Stimulated activated naive CD8-positive, alpha-beta T cell treated with anti-CD3 and anti-CD28 coated beads, Interleukin-15, amount 100 ng/mL, for 72 hours (primary cell): ENCODE data around the gene PCSK9.

Source experiments
- ATAC-seq: fragments of 150-1000 bp; cut with Tn5 transposase; 2 replicates; pipeline ENCODE4 v1.10.0; 2021; ENCODE audit warnings: mild to moderate bottlenecking, moderate library complexity
- DNase-seq, 2 donors: peaks; one replicate each; pipeline ENCODE4 v3.0.0; 2021 to 2022
- H3K27ac Mint-ChIP-seq, 2 donors: one replicate each; pipeline ENCODE4 v1.8.0; 2022; ENCODE audit warnings: mild to moderate bottlenecking in 2 of 2, mixed read lengths in 2 of 2, moderate library complexity in 2 of 2
- H3K27me3 Mint-ChIP-seq: one replicate; pipeline ENCODE4 v1.8.0; 2022; ENCODE audit warnings: mixed read lengths
- H3K4me1 Mint-ChIP-seq: one replicate; pipeline ENCODE4 v1.8.0; 2022; ENCODE audit warnings: mild to moderate bottlenecking, mixed read lengths
- H3K4me3 Mint-ChIP-seq, 2 donors: one replicate each; pipeline ENCODE4 v1.8.0; 2022; ENCODE audit warnings: mild to moderate bottlenecking in 2 of 2, mixed read lengths in 2 of 2, moderate library complexity in 1 of 2
- H3K9me3 Mint-ChIP-seq, 2 donors: one replicate each; pipeline ENCODE4 v1.8.0; 2022; ENCODE audit warnings: mixed read lengths in 2 of 2

Gene PCSK9

DNA sequence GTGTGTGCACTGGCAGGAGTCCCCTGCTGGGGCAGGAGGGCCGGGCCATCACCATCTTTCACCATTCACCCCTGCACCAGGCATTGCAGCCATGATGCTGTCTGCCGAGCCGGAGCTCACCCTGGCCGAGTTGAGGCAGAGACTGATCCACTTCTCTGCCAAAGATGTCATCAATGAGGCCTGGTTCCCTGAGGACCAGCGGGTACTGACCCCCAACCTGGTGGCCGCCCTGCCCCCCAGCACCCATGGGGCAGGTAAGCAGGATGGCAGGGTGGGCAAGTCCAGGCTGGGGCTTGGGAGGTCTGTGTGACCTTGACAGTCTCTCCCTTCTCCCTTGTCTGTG is 18.6 kb downstream of the PCSK9 start:
- H3K4me1 Mint-ChIP-seq: peaks cover 16% of the 10 kb centered on the region
- H3K4me3 Mint-ChIP-seq: no peak overlapping the region
- no peak for ATAC-seq

DNA sequence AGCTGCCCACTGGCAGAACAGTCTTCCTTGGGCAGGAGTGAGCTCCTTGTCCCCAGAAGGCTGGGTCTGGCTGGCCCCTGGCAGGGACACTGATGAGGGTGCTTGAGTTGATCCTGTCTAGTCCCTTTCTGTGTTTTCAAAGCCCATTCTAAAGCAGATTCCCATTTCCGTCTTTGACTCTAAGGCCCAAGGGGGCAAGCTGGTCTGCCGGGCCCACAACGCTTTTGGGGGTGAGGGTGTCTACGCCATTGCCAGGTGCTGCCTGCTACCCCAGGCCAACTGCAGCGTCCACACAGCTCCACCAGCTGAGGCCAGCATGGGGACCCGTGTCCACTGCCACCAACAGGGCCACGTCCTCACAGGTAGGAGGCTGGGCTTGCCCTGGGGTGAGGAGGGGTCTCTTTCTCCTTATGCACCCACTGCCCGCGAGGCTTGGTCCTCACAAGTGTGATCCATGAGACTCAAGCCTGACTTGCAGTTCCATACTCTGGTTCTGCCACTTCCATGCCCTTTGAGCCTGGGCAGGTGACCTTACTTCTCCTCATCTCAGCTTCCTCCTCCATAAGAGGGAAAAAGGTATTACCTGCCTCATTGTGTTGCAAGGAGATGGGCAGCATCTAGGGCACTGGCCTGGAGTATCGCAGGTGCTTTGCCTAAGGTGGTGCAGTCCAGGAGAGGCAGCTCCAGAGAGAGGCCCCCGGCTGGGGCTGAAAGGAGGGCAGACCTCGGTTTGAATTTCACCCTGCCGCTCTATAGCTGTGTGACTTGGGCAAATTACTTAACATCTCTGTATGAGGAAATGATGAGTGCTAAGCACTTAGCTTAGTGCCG is 20.2 kb downstream of the PCSK9 start:
- H3K9me3 Mint-ChIP-seq: no peaks in the 10 kb centered on the region
- ATAC-seq (no peak), DNase-seq (peak in 1 of 2 donors; percentile 9)
- no peaks in the 10 kb centered on the region for H3K27me3 Mint-ChIP-seq
- no peak overlapping the region for H3K27ac Mint-ChIP-seq
- H3K4me3 Mint-ChIP-seq: no peak overlapping the region
- H3K4me1 Mint-ChIP-seq: peaks cover 16% of the 10 kb centered on the region

More for the DNA sequence above, 18.6 kb downstream of the PCSK9 start:
- DNase-seq: peak in 1 of 2 donors; percentile 8
- H3K27me3 Mint-ChIP-seq: no peaks in the 10 kb centered on the region
- no peaks in the 10 kb centered on the region for H3K9me3 Mint-ChIP-seq
- peak overlapping the region in 1 of 2 donors; percentile 40 for H3K27ac Mint-ChIP-seq

GRCh38 chr1:55060133-55060999 is 21.0 kb downstream of the PCSK9 start:
- peaks cover 16% of the 10 kb centered on the region for H3K4me1 Mint-ChIP-seq
- H3K4me3 Mint-ChIP-seq: no peak overlapping the region
- ATAC-seq: peak; percentile 77
- H3K27ac Mint-ChIP-seq: peak overlapping the region in 1 of 2 donors; percentile 49
- no peaks in the 10 kb centered on the region for H3K27me3 Mint-ChIP-seq
- peak in 1 of 2 donors; percentile 28 for DNase-seq
- no peaks in the 10 kb centered on the region for H3K9me3 Mint-ChIP-seq

DNA sequence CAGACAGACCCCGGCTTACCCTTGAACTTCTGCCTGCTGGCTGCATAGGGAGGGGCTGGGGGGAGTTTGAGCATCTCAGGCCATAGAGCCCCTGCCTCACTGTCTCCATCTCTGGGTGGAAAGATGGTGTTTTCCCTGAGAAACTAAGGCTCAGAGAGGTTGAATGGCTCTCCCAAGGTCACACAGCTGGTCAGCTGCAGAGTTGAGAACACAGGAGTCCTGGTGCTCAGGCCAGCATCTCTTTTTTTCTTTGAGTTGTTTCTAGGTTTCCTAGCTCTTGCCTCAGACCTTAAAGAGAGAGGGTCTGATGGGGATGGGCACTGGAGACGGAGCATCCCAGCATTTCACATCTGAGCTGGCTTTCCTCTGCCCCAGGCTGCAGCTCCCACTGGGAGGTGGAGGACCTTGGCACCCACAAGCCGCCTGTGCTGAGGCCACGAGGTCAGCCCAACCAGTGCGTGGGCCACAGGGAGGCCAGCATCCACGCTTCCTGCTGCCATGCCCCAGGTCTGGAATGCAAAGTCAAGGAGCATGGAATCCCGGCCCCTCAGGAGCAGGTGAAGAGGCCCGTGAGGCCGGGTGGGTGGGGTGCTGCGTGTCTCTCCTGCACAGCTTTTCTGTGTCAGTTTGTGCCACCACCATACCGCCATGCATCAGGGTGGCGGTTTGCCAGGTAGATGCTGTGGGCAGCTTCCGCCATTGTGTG is 21.8 kb downstream of the PCSK9 start:
- H3K4me1 Mint-ChIP-seq: peaks cover 16% of the 10 kb centered on the region
- no peak for ATAC-seq
- DNase-seq: no peak
- H3K9me3 Mint-ChIP-seq: no peaks in the 10 kb centered on the region
- no peaks in the 10 kb centered on the region for H3K27me3 Mint-ChIP-seq
- peak overlapping the region; percentile 42 to 52 for H3K27ac Mint-ChIP-seq
- no peak overlapping the region for H3K4me3 Mint-ChIP-seq

DNA sequence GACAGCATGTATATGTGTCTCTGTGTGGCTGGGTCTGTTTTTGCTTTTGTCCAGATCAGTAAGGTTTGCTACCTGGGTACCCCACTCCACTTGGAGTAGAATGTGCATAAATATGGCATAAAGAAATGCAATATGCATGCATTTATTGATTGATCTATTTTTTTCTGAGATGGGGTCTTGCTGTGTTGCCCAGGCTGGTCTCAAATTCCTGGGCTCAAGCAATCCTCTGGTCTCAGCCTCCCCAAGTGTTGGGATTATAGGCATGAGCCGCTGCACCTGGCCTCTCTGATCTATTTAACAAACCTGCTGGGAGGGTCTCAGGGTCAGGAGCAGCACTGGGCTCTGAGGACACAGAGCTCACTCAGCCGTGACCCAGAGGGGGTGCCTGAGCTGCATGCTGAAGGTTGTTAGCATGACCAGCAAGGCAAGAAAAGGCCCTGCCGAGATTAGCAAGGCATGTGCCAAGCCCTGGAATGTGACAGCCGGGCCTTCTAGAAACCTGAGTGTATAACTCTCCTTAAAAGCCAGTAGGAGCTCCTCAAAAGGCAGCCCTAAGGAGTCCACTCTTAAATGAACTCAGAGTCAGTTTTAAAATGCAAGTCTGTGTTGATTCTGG is 22.5 kb downstream of the PCSK9 start:
- no peak for DNase-seq
- Mint-ChIP-seq H3K27ac (no peak overlapping the region), H3K27me3 (no peaks in the 10 kb centered on the region), H3K9me3 (no peaks in the 10 kb centered on the region), H3K4me1 (peaks cover 16% of the 10 kb centered on the region), H3K4me3 (no peak overlapping the region)
- no peak for ATAC-seq

DNA sequence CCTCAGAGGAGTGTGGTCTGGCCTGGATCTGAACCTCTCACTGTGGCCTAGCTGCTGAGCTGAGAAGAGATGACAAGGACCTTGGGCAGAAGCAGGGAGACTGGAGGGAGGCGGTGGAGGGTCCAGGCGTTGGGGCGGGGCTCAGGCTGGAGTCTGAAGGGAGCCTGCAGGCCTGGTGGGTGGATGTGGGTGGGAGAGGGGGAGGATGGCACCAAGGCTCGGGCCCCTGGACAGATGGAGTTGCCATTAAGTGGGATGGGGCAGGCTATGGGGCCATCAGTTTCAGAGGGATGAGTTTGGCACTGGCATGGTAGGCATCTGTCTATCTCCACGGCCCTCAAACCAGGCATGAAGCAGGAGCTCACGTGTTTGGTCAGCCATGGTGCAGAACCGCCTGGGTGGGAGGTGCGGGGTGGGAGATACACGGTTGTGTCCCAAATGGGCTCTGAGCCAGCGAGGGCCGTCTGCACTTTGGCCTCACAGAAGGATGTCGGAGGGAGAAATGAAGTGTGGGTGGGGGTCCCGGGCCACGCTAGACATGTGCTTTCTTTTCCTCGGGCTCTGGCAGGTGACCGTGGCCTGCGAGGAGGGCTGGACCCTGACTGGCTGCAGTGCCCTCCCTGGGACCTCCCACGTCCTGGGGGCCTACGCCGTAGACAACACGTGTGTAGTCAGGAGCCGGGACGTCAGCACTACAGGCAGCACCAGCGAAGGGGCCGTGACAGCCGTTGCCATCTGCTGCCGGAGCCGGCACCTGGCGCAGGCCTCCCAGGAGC is 23.6 kb downstream of the PCSK9 start:
- Mint-ChIP-seq H3K9me3 (no peaks in the 10 kb centered on the region), H3K4me1 (peaks cover 16% of the 10 kb centered on the region), H3K27me3 (no peaks in the 10 kb centered on the region), H3K27ac (peak overlapping the region in 1 of 2 donors; percentile 55), H3K4me3 (no peak overlapping the region)
- no peak for DNase-seq
- no peak for ATAC-seq

GRCh38 chr1:55063577-55063942 is 24.2 kb downstream of the PCSK9 start:
- Mint-ChIP-seq H3K4me1 (peaks cover 16% of the 10 kb centered on the region), H3K27me3 (no peaks in the 10 kb centered on the region), H3K9me3 (no peaks in the 10 kb centered on the region), H3K27ac (no peak overlapping the region), H3K4me3 (no peak overlapping the region)
- ATAC-seq (no peak), DNase-seq (no peak)

GRCh38 chr1:55064071-55064581 is 24.8 kb downstream of the PCSK9 start:
- peaks cover 16% of the 10 kb centered on the region for H3K4me1 Mint-ChIP-seq
- no peak overlapping the region for H3K27ac Mint-ChIP-seq
- DNase-seq (no peak), ATAC-seq (no peak)
- H3K9me3 Mint-ChIP-seq: no peaks in the 10 kb centered on the region
- no peaks in the 10 kb centered on the region for H3K27me3 Mint-ChIP-seq
- H3K4me3 Mint-ChIP-seq: no peak overlapping the region

GRCh38 chr1:55064861-55065263 is 25.5 kb downstream of the PCSK9 start:
- DNase-seq (no peak), ATAC-seq (no peak)
- no peak overlapping the region for H3K4me3 Mint-ChIP-seq
- peaks cover 16% of the 10 kb centered on the region for H3K4me1 Mint-ChIP-seq
- no peaks in the 10 kb centered on the region for H3K27me3 Mint-ChIP-seq
- H3K27ac Mint-ChIP-seq: peak overlapping the region in 1 of 2 donors; percentile 71
- no peaks in the 10 kb centered on the region for H3K9me3 Mint-ChIP-seq

DNA sequence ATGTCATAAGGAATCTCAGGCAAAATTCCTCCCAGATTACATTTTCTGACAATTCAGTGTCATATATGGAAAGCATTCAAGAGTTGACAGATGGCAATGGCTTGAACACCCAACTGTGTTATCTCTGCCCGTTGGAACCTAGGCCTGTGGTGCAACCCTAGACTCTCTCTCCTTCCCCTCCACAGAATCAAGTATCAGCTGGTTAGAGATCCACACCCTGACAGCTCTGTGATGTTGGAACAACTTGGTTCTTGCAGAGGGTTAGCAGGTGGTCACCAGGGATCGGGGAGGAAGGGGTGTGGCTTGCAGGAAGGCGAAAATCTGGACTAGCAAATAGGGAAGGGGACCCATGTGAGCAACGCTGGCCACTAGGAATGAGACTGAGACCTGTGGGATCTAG is 26.3 kb downstream of the PCSK9 start:
- no peaks in the 10 kb centered on the region for H3K9me3 Mint-ChIP-seq
- peaks cover 8% of the 10 kb centered on the region for H3K4me1 Mint-ChIP-seq
- no peaks in the 10 kb centered on the region for H3K27me3 Mint-ChIP-seq
- DNase-seq (no peak), ATAC-seq (no peak)
- H3K4me3 Mint-ChIP-seq: no peak overlapping the region
- H3K27ac Mint-ChIP-seq: no peak overlapping the region

- Mint-ChIP-seq H3K4me1 (peaks cover 8% of the 10 kb centered on the region), H3K27ac (peak overlapping the region in 1 of 2 donors; percentile 88), H3K27me3 (no peaks in the 10 kb centered on the region), H3K9me3 (no peaks in the 10 kb centered on the region), H3K4me3 (no peak overlapping the region)
- ATAC-seq: no peak
- no peak for DNase-seq
Observed at GRCh38 chr1:55067022-55067778, 27.9 kb downstream of the PCSK9 start.

DNA sequence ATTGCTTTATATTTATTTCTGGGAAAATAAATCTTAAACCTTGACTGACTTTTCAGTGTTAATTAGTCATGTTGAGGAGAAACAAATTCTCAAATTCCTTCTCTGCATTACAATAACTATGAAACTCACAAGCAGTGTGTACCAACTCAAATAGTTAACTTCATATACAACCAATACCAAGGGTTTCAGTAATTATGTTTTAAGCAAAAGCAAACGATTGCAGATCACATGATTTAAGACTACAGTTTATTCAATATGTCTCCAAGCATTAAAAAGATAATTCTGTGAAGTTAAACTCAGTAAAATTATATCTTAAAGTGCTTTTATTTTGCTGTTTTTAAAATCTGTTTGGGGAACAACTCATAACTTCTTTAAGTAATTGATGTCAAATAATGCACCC is 28.6 kb downstream of the PCSK9 start:
- H3K4me1 Mint-ChIP-seq: peaks cover 12% of the 10 kb centered on the region
- H3K27me3 Mint-ChIP-seq: no peaks in the 10 kb centered on the region
- DNase-seq (no peak), ATAC-seq (no peak)
- H3K9me3 Mint-ChIP-seq: no peaks in the 10 kb centered on the region
- H3K4me3 Mint-ChIP-seq: no peak overlapping the region
- no peak overlapping the region for H3K27ac Mint-ChIP-seq

DNA sequence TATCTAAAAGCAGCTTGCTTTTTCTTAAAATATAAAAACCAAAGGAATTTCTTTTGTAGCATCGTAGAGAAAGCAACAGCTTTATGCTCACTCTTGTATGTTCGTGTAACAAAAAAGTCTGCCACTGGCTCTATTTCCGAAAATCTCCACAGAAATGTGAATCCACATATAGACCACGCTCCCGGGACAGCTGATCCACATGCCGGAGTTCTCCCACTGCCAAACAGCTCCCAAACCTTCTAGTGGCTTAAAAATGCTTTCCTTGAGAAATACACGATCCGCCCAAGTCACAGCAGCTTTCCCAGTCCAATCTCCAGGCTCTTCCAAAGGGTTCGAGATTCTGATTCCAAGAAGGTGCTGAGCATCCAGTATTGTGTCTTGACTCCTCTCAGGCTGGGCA is 29.3 kb downstream of the PCSK9 start:
- Mint-ChIP-seq H3K4me3 (no peak overlapping the region), H3K27ac (peak overlapping the region in 1 of 2 donors; percentile 68), H3K9me3 (no peaks in the 10 kb centered on the region), H3K4me1 (peaks cover 19% of the 10 kb centered on the region), H3K27me3 (no peaks in the 10 kb centered on the region)
- DNase-seq (no peak), ATAC-seq (no peak)

DNA sequence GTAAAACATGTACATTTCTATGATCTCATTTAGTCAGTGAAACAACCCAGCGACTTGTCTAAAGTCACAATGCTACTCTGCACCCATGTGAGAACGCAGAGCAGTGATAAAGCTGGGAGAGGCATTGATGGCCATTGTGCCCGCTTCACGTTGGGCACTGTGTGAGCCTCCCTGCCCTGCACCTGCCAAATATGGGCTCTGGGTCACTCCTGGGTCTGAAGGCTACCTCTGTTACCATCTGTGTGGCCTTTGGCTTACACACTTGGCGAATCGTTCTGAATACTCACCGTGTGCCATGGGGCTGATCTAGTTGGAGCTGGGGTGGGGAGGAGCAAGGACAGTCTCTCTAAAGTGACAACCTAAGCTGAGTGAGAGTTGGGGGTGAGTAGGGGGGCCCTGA is 29.9 kb downstream of the PCSK9 start:
- no peak overlapping the region for H3K4me3 Mint-ChIP-seq
- H3K27ac Mint-ChIP-seq: peak overlapping the region; percentile 24 to 64
- H3K27me3 Mint-ChIP-seq: no peaks in the 10 kb centered on the region
- H3K4me1 Mint-ChIP-seq: peaks cover 22% of the 10 kb centered on the region
- no peak for ATAC-seq
- no peaks in the 10 kb centered on the region for H3K9me3 Mint-ChIP-seq
- DNase-seq: no peak
